Activated CD4-positive, alpha-beta T cell treated with anti-CD3 and anti-CD28 coated beads for 4 hours (primary cell): ENCODE results near the gene SLC26A6.

Experiments used
- DNase-seq, 2 donors: peaks; one replicate each; pipeline ENCODE4 v3.0.0-alpha.2; 2020

Gene SLC26A6

DNA sequence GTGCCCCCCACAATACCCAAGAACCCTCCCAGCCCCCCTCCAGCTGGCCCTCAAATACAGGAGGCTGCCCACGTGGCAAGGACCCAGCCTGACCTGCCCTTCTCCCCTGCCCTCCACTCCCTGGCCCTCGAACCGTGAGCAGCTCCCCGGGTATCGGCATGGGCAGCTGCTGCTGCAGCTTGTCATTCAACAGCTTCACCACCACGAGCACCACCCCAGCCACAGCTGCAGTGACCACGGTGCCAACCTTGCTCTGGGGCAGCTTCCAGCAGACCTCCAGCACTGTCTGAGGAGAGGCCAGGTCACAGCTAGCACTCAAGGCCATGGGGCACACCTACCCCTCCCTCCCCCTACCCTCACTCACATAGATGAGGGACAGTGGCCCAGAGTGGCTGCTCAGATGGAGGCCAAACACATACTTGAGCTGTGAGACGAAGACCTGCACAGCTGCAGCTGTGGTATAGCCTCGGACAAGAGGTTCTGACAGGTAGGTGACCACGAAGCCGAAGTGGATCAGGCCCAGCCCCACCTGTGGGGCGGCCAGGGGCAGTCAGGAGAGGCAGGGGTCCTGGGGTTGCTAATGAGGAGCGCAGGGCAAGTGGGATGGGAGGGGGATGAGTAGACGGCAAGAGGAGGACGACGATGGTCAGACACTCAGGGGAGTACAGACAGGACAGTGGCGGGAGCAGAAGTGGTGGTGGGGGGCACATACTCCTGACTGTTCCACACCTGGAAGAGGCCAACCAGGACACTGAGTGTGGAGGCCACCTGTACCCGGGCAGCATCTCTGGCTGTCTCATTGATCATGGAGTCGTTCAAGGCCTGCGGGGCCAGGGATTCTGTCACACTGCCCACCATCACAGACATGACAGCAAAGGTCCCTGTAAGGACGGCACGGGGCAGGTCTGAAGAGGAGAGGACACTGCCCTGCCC, 3.5 kb downstream of the SLC26A6 start:
- DNase-seq = no peak

GRCh38 chr3:48630833-48631232, 4.4 kb downstream of the SLC26A6 start:
- no peak for DNase-seq

- DNase-seq = no peak
Measured at GRCh38 chr3:48630407-48630806, 4.9 kb downstream of the SLC26A6 start.

DNA sequence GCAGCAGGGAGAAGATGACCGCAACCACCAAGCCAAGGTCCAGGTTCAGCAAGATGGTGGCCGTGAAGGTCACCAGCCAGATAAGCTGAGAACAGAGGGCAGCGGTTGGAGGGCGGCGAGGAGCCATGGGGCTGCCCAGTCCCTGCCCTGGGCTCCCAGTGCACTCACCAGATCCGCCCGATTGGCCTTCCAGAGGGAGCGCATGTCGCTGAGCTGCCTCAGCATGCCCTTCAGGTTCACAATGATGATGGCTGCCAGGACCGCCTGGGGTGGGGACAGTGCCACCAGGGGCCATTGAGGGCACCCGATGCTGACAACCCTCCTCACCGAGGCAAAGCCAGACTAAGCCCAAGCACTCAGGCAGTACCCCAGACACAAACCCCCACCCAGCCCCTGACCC, 5.4 kb downstream of the SLC26A6 start:
- DNase-seq = no peak

DNA sequence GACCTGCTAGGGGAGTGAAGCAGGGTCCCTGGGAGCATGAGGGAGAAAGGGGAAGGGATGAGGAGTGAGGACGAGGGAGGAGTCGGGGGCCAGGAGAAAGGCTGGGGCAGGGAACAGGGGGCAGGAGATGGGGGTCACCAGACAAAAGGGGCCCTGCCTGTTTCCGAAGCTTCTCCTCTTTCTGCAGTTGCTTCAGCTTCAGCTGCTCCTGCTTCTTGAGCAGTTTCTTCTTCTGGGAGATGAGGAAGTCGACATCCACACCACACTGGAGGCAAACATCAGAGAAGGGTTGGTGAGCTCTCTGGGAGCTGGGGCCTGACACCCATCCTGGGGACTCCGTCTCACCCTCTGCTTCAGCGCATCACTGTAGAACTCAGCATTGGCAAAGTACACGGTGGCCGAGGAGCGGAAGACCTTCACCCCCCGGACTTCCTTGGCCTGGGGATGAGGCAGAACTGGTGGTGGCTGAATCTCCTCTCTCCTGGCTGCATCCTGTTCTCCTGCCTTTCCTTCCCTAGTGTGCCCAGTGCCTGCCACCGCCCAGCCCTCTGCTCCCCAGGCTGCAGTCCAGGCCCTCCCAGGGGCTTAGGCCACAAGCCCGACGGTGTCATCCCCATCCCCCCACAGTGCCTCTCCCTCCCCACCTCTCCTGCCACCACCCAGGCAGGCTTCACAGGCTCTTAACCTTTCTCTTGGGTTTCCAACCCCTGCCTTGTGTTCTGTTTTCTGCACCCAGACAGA, 6.8 kb downstream of the SLC26A6 start:
- DNase-seq = no peak

DNA sequence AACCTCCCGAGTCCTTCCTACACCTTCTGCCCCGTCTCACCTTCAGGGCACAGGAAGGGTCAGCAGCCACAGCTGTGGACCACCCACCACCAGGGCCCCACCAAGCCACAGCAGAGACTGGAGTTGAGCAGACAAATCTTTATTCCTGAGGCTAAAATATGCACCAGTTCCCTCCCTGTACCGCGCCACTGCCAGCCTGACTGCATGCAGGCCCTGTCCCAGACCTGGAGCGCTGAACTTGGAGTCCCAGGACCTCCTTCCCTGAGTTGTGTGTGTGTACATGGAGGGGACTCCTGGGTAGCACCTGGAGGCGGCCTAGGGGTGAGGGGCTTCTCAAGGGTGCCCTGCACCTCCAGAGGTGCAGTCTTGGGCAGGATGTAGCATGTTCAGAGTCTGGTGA, 9.7 kb downstream of the SLC26A6 start:
- DNase-seq = no peak

DNA sequence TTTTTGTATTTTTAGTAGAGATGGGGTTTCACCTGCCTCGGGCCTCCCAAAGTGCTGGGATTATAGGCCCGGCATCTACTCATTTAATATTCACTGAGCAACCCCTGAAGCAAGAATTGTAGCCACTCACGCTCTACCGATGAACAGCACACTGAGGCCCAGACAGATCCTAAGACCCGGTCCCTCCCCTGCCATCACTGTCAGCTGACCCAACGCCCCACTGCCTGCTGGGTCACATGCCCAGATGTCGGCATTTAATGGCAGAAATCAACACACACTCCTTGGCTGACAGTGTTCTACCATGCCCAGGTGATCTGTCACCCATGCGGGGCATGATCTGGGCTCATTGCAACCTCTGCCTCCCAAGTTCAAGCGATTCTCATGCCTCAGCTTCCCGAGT, 10.5 kb downstream of the SLC26A6 start:
- no peak for DNase-seq

DNA sequence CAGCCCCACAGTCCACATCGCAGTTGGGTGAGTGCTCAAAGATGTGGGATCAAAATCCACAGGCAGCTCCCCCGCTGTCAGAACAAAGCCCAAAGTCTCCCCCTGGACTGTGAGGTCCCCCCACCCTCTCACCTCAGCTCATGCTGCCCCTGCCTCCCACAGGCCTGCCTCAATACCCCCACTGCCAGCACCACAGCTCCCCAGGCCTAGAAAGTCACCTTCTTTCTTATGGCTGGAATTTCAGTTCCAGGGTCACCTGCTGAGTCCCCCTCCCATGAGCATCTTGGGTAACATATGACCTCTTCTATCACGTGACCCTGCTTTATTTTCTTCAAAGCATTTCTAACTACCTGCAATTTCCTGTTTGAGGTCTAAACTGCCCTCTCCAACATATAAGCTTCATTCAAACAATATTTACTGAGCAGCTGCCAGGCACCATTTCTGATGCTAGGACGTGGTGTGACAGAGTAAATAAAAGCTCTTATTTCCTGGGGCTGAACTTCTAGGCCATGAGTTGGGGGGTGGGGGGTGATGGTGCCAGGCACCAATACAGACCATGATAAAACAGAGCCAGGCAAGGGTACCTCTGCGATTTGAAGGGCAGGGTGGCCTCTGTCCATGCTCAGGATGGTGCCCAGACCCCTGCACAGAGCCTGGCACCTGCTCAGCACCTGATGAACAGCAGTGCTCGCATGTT, 11.3 kb downstream of the SLC26A6 start:
- no peak for DNase-seq

- no peak for DNase-seq
Measured at GRCh38 chr3:48621461-48621869, 13.8 kb downstream of the SLC26A6 start, which contains the start of gene TMEM89. Gene TMEM89 (minus strand): TSS chr3:48621769. CDS start chr3:48621756, 13 bp downstream.

DNA sequence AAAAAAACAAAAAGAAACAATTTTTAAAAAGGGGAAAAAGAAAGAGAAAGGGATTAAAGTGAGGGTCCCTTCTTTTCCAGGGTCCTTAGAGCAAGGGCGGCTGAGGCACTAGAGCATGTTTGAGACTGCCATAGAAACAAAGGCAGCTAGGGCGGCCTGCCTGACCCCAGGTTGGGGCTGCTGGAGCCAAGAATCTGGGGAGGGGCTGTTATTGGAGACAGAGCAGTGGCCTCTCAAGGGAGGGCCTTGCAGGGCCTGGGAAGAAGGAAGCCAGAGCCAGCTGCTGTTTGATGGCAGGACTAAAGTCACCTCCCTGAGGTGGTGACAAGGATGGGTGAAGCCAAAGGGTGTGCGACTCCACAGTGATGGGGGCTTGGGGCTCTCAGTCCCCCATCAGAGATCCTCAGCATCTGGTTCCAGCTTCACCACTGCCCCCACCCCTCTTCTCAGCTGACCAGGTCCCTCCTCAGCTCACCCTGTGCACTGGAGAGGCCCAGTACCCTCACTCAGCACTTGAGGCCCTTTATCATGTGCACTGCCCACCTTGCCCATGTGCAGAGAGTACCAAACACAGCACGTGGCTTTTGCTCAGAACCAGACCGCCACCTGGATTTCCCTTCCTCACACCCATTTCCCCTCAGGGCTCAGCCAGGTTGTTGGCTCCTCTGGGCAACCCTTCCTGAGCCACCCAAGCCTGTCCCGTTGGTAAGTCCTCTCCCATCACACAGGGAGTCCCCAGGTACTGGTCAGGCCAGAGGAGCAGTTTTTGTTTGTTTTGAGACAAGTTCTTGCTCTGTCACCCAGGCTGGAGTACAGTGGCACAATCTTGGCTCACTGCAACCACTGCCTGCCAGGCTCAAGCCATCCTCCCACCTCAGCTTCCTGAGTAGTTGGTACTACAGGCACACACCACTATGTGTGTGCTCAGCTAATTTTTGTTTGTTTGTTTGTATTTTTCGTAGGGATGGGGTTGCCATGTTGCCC, 15.4 kb downstream of the SLC26A6 start:
- DNase-seq = no peak

GRCh38 chr3:48617559-48617958, 17.7 kb downstream of the SLC26A6 start:
- no peak for DNase-seq

- no peak for DNase-seq
Measured at GRCh38 chr3:48614044-48614443, 21.2 kb downstream of the SLC26A6 start.

- DNase-seq = no peak
Measured at GRCh38 chr3:48612309-48612708, 23.0 kb downstream of the SLC26A6 start.

- peak; percentile 88 to 90 for DNase-seq
Measured at GRCh38 chr3:48609088-48610005, 25.9 kb downstream of the SLC26A6 start, which contains the start of gene UQCRC1. Gene UQCRC1 (minus strand): TSS chr3:48609646. CDS start chr3:48609620, 26 bp downstream.

DNA sequence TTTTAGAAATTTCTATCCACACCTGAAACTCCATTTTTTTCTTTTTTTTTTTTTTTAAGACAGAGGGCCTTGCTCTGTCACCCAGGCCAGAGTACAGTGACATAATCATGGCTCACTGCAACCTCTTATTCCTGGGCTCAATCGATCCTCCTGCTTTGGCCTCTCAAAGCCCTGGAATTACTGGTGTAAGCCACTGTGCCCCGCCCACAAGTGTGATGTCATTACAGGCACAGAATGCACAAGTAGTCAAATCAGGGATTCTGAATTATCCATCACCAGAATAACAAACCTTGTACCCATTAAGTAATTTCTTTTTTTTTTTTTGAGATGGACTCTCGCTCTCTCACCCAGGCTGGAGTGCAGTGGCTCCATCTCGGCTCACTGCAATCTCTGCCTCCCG, 27.7 kb downstream of the SLC26A6 start:
- no peak for DNase-seq

DNA sequence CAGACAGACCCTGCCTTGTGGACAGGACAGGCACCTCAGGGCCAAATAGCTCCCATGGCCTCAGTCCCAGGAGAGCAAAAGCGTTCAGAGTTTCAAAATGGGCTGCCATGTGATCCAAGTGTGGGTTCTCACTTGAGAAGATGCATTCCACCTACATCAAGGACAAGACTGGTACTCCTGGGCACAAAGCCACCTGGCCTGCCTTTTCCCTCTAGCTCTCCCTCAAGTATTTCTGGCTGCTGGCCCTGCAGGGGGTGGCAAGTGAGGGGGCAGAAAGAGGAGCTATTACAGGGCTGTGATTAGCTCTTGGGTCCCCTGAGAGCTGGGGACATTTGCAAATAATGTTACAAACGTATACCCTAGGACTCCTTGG, 33.7 kb downstream of the SLC26A6 start:
- no peak for DNase-seq

DNA sequence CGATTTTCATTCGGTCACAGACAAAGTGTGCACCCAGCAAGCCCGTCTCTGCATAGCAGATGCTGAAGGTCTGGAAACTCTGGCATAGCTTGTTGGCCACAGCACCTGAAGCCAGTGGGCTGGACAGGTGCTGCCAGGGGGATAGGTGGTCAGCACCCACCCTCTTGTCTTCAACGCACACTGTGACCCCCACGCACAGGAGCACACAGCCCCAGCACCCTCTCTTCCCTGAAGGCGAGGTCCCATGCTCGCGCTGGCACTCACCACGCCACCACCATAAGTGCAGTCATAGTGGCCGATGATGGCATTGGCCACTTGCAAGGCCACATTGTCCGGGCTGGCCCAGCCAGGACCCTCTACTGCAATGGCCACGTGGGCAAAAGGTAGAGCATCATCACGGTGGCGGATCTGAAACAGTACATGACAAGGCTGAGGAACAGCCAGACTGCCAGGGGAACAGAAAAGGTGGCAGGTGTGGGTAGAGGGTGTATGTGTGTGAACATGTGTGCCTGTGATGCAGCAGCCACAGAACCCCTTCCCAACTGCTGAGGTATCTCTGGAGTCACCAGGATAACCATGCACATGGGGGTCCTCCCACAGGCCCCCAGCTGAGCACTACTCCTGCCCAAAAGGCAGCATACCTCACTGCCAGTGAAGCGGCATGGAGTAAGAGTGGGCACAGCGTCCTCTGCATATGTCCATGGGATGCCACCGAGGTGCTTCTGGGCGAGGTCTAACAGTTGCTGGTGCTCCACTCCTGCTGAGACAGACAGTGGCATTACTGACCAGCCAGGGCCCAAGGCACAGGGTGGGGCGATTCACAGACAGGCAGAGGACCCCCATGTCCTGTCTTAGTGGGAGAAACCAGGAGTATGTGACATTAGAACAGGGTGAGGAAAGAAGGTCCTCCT, 34.3 kb downstream of the SLC26A6 start:
- no peak for DNase-seq

DNA sequence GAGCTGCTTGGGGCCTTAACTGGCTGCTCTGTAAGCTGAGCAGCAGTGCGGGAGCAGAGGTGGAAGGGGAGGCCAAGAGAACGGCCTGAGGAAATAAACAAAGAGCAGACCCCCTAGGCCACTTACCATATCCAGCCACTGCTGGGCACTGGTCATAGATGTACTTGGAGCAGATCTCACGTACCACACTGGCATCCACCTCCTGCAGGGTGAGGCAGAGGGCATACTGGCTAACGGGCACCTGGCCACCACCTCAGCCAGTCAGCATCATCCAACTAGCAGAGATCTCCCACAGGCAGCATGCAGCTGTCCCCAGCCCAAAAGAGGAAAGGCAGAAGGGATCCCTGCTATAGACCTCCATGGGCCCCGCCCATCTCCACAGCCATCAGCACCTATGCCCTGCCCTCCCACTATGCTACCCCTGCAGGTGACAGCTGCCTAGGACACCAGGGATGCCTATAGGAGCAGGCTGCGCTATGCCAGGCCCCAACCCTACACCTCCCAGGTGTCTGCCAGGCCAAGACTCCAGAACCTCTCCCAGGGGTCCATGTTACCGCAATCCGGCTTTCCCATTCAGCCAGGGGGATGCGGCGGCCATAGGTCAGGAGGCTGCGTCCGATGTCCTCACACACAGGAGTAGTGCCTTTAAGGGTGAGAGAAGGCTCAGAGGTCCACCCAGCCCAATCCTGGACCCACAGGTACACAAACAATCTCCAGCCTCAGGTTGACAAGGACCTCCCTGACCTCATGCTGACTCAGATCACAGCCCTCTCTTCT, 35.6 kb downstream of the SLC26A6 start:
- DNase-seq = no peak

- no peak for DNase-seq
Measured at GRCh38 chr3:48599077-48599501, 36.2 kb downstream of the SLC26A6 start.
